Pancreas (tissue), 10 donors: Measurements from ENCODE around the gene DIPK2A. TPM values are rescaled to one million over a fixed set of nuclear protein-coding genes. Genes with fewer than 3 reads are reported as not detected.

Source experiments
- ATAC-seq, 4 donors: fragments of 200-7000 bp; cut with Tn5 transposase; one replicate each; pipeline versions ENCODE4 v1.8.0 to v1.9.1; 2020; ENCODE audit warnings: mild to moderate bottlenecking in 4 of 4, moderate library complexity in 4 of 4
- DNase-seq, 6 donors: peaks; one replicate each; pipeline ENCODE4 v3.0.0-alpha.2; 2020
- FAIRE-seq: peaks from 2 replicates; lab custom pipeline; 2012; peaks lifted over from hg19 to GRCh38; lab: Jason Lieb, UNC
- H3K27ac ChIP-seq, 4 donors: fragments of 200-600 bp; sonication (generic); 1 replicate in 3 of 4; 2 replicates in 1 of 4; pipeline versions ENCODE4 v1.5.0 to v1.8.0; 2020
- H3K27me3 ChIP-seq, 4 donors: fragments of 200-600 bp; one replicate each; pipeline ENCODE4 v1.8.0; 2021
- H3K36me3 ChIP-seq, 3 donors: fragments of 200-600 bp; sonication (generic) in 1 of 3; one replicate each; pipeline versions ENCODE4 v1.5.0 to v1.8.0; 2020 to 2021
- H3K4me1 ChIP-seq, 3 donors: fragments of 200-600 bp; one replicate each; pipeline ENCODE4 v1.8.0; 2021
- H3K4me3 ChIP-seq, 4 donors: fragments of 200-600 bp; sonication (generic) in 2 of 4; one replicate each; pipeline versions ENCODE4 v1.5.0 to v1.8.0; 2020 to 2021
- H3K9me3 ChIP-seq, 4 donors: fragments of 200-600 bp; one replicate each; pipeline ENCODE4 v1.8.0; 2021
- WGBS, 2 donors: extraction: QIAGEN DNeasy Blood & Tissue Kit; methylation state at CpG; one replicate each; pipeline ENCODE4 v1.1.7; 2013; 5-methylcytosine and 5-hydroxymethylcytosine counted together
- intact Hi-C, 3 donors: fragments of 100-400 bp; cut with DNase I; formaldehyde crosslinking; loops; one replicate each; pipeline versions ENCODE4 v1.11.1 to v1.14.2; 2022
- polyA plus RNA-seq, 2 donors: library from polyadenylated mRNA; stranded (reverse); fragments of 200-250 nt; gene quantifications; one replicate each; pipeline ENCODE4 v1.2.3, GENCODE V29; 2013
- total RNA-seq, 6 donors: library from RNA; stranded (reverse); fragmentation: NEBNext Ultra II Directional in 4 of 6; extraction: Animal tissue kit (Norgen Biotek cat#: 25700) in 4 of 6; gene quantifications; one replicate each; pipeline versions ENCODE4 v1.2.1 to v1.2.4, GENCODE V29; 2021 to 2023
- TF ChIP-seq, protein P1 (sequence below), 4 donors: fragments of 200-600 bp; sonication (generic) in 3 of 4; IDR thresholded peaks; one replicate each; pipeline versions ENCODE4 v1.5.0 to v1.8.0; 2021; ENCODE audit warnings: antibody characterized with exemption in 4 of 4
- donor health status: healthy with polysubstance abuse.
- donor health status: DM: no; HTN: no; CAD: no; lungs with moderate emphysema.
- donor health status: DM: no; HTN: no; CAD: no.
- donor health status: control.
- donor health status: control.
- donor health status: Bipolar disorder and iron deficiency.
- donor health status: DM: yes; HTN: yes; CAD: no.
- donor health status: DM: no; HTN: no; CAD: no.
- donor health status: DM: no; HTN: no; CAD: no.
- donor health status: DM: yes; HTN: yes; CAD: no.

The DIPK2A gene
- total and polyA plus RNA-seq, 8 donors = 1.6 to 11.2 (median 4.3) TPM

DNA sequence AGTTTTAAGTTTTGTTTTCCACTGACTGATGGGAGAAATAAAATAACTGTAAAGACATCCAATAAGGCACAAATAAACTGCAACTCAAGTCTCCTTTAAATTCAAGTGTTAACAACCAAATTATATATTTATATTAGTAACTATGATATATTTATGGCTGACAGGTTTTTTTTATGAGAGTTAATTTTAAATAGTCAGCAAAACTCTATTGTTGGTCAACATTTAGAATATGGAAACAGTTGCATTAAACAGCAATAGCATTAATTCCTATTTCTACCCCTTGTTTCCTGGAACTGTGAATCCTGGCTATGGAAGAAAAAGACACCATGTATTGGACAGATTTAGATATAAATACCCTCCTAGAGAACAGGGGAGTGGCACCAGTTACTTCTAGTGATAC is 16.5 kb upstream of the DIPK2A start:
- TF ChIP-seq, protein P1, sequence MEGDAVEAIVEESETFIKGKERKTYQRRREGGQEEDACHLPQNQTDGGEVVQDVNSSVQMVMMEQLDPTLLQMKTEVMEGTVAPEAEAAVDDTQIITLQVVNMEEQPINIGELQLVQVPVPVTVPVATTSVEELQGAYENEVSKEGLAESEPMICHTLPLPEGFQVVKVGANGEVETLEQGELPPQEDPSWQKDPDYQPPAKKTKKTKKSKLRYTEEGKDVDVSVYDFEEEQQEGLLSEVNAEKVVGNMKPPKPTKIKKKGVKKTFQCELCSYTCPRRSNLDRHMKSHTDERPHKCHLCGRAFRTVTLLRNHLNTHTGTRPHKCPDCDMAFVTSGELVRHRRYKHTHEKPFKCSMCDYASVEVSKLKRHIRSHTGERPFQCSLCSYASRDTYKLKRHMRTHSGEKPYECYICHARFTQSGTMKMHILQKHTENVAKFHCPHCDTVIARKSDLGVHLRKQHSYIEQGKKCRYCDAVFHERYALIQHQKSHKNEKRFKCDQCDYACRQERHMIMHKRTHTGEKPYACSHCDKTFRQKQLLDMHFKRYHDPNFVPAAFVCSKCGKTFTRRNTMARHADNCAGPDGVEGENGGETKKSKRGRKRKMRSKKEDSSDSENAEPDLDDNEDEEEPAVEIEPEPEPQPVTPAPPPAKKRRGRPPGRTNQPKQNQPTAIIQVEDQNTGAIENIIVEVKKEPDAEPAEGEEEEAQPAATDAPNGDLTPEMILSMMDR (IDR thresholded peaks at IDR 0.05) = no peak
- ATAC-seq (no peak), DNase-seq (no peak), FAIRE-seq (no peak)
- Histone ChIP-seq H3K36me3 (no peaks in the 10 kb centered on the region), H3K27me3 (no peaks in the 10 kb centered on the region), H3K9me3 (no peaks in the 10 kb centered on the region), H3K4me3 (no peak overlapping the region), H3K4me1 (no peaks in the 10 kb centered on the region), H3K27ac (no peak overlapping the region)
- intact Hi-C loops = no loop called here

DNA sequence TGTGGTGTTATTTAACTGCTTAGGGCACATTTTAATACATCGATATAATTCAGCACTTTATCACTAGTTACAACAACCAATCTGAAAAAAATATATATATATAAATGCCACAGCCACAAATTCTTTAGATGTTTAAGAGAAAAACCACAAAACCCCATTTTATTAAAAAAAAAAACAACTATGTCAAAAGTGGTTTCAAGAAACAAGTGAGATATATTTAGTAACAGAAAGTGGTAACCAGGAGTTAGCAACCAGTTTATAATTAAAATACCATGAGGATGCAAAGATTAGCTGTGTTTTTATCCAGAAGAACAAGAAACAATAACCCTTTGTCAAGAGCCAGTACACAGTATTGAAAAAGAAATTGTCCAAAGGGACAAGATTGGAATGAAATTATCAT is 14.8 kb upstream of the DIPK2A start:
- H3K4me3 ChIP-seq = no peak overlapping the region
- no peaks in the 10 kb centered on the region for H3K36me3 ChIP-seq
- ATAC-seq = no peak
- H3K9me3 ChIP-seq = no peaks in the 10 kb centered on the region
- no peaks in the 10 kb centered on the region for H3K4me1 ChIP-seq
- TF ChIP-seq, protein P1 (IDR thresholded peaks at IDR 0.05) = no peak
- no peaks in the 10 kb centered on the region for H3K27me3 ChIP-seq
- DNase-seq = no peak
- H3K27ac ChIP-seq = no peak overlapping the region
- no peak for FAIRE-seq
- intact Hi-C loops = no loop called here
- WGBS, 2 donors = 74 to 93% methylated on average over 1 of the region's 1 CpG

DNA sequence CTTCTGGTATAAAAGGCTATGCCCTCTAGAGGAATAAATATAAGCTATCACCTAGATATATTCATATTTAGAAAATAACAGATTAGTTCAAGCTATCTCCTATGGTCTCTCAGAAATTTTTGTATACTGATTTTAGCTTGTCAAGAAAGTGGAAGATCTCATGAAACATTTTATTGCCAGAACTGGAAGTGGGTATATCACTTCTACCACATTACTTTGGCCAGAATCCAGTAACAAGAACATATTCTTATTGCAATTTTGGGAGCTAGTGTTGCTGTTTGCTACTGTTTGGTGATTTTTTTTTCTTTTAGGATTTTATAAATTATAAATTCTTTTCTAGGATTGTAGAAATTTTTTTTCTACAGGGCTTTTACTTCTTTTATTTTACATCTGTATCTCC is 14.2 kb upstream of the DIPK2A start:
- FAIRE-seq (no peak), DNase-seq (no peak), ATAC-seq (no peak)
- H3K4me1 ChIP-seq = no peaks in the 10 kb centered on the region
- no peak overlapping the region for H3K4me3 ChIP-seq
- intact Hi-C loops = no loop called here
- H3K27ac ChIP-seq = no peak overlapping the region
- no peaks in the 10 kb centered on the region for H3K36me3 ChIP-seq
- no peaks in the 10 kb centered on the region for H3K27me3 ChIP-seq
- H3K9me3 ChIP-seq = no peaks in the 10 kb centered on the region
- TF ChIP-seq, protein P1 (IDR thresholded peaks at IDR 0.05) = no peak

DNA sequence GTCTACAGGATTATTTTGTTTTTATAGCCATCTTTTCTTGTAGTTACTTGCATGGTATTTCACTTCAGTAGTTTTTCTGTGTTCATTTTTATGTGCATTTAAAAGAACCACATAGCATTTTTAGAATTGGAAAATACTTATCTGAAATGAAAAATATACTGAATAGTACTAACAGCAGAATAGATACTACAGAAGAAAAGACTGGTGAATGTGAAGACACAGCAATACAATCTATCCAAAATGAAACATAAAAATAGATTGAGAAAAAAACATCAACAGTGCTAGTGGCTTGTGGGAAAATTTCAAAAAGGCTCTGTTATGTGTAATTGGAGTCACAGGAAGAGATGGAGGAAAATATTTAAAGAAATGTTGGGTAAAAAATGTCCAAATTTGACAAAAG is 12.7 kb upstream of the DIPK2A start:
- intact Hi-C loops = no loop called here
- no peaks in the 10 kb centered on the region for H3K27me3 ChIP-seq
- DNase-seq (no peak), FAIRE-seq (no peak), ATAC-seq (no peak)
- H3K4me1 ChIP-seq = no peaks in the 10 kb centered on the region
- H3K36me3 ChIP-seq = no peaks in the 10 kb centered on the region
- H3K27ac ChIP-seq = no peak overlapping the region
- TF ChIP-seq, protein P1 (IDR thresholded peaks at IDR 0.05) = no peak
- H3K9me3 ChIP-seq = no peaks in the 10 kb centered on the region
- H3K4me3 ChIP-seq = no peak overlapping the region

DNA sequence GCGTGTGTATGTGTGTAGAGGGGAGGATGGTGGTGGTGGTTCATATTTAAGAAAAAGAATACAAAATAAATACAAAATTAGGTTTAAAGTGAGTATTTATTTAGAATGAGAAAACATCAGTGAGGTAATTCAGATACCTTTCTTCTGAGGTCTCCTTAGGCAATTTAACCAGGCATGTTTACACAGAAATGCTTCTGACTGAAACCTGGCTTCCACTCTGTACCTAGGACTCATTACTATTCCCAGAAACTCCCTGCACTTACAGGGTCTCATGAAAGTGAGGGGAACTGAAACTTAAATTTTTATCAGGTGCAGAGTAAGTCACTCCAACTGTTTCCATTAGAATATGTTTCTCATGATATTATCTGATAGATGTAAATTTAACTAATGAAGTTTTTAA is 10.3 kb upstream of the DIPK2A start:
- no peak for FAIRE-seq
- Histone ChIP-seq H3K9me3 (no peaks in the 10 kb centered on the region), H3K36me3 (no peaks in the 10 kb centered on the region), H3K27me3 (no peaks in the 10 kb centered on the region), H3K4me1 (no peaks in the 10 kb centered on the region), H3K27ac (no peak overlapping the region), H3K4me3 (no peak overlapping the region)
- TF ChIP-seq, protein P1 (IDR thresholded peaks at IDR 0.05) = no peak
- ATAC-seq = peak in 1 of 4 donors; percentile 54
- 91 to 100% methylated on average over 1 of the region's 1 CpG for WGBS, 2 donors
- intact Hi-C loops = no loop called here
- DNase-seq = no peak
